Amniotic stem cell (primary cell): ENCODE data around the gene QRFP.
"Not testable (repeated sequence)": the region's sequence is repeated elsewhere in the genome, so short reads cannot be mapped to it uniquely, and the experiment has no call there.

Source experiments
- DNase-seq: peaks from one replicate; lab custom pipeline; 2025; lab: John Stamatoyannopoulos, UW

QRFP gene

GRCh38 chr9:130919559-130920145, 23.0 kb upstream of the QRFP start:
- DNase-seq = no peak

GRCh38 chr9:130918826-130919558, 22.4 kb upstream of the QRFP start:
- no peak for DNase-seq

- no peak for DNase-seq
These were observed 21.7 kb upstream of the QRFP start for GRCh38 chr9:130918101-130918825.

- no peak for DNase-seq
These were observed 20.8 kb upstream of the QRFP start for GRCh38 chr9:130917168-130917960.

GRCh38 chr9:130915096-130915447, 18.5 kb upstream of the QRFP start:
- DNase-seq = no peak

- no peak for DNase-seq
These were observed 17.9 kb upstream of the QRFP start for GRCh38 chr9:130914417-130915095.

GRCh38 chr9:130913599-130914416, 17.2 kb upstream of the QRFP start:
- no peak for DNase-seq

GRCh38 chr9:130912932-130913598, 16.5 kb upstream of the QRFP start:
- DNase-seq = peak; percentile 54

- no peak for DNase-seq
These were observed 14.8 kb upstream of the QRFP start for GRCh38 chr9:130911254-130912049.

- DNase-seq = not testable (repeated sequence)
These were observed 14.1 kb upstream of the QRFP start for GRCh38 chr9:130910670-130911069.

- not testable (repeated sequence) for DNase-seq
These were observed 13.4 kb upstream of the QRFP start for GRCh38 chr9:130910041-130910440.

- DNase-seq = no peak
These were observed 12.3 kb upstream of the QRFP start for GRCh38 chr9:130908878-130909355.

- DNase-seq = no peak
These were observed 11.7 kb upstream of the QRFP start for GRCh38 chr9:130908146-130908877.

- DNase-seq = no peak
These were observed 10.3 kb upstream of the QRFP start for GRCh38 chr9:130906735-130907416.

- no peak for DNase-seq
These were observed 9.5 kb upstream of the QRFP start for GRCh38 chr9:130905902-130906734.

GRCh38 chr9:130905125-130905901, 8.7 kb upstream of the QRFP start:
- DNase-seq = no peak
